ENCODE measurements around the gene TAS2R41.

The TAS2R41 gene

GRCh38 chr7:143507534-143508055 is 29.9 kb downstream of the TAS2R41 start:
- Histone ChIP-seq H3K4me1 (ENCODE audit: control insufficient read depth, low read length) (no peaks in the 10 kb centered on the region), H3K27ac (ENCODE audit: low read depth, low read length) (no peak overlapping the region), H3K36me3 (ENCODE audit: control insufficient read depth, low read length) (no peaks in the 10 kb centered on the region), H3K79me2 (ENCODE audit: control insufficient read depth, low read length) (no peaks in the 10 kb centered on the region), H3K9me3 (ENCODE audit: control insufficient read depth, insufficient read depth, low read length) (no peaks in the 10 kb centered on the region), H3K4me2 (ENCODE audit: low read length) (no peak overlapping the region), H3K27me3 (ENCODE audit: control insufficient read depth, low read length) (peaks cover 15% of the 10 kb centered on the region; the same call in 1 of the 2 replicates), H3K9me2 (replicated peaks; ENCODE audit: control insufficient read depth, low read length) (no peaks in the 10 kb centered on the region), H3K4me3 (ENCODE audit: low read length) (no peak overlapping the region), H3F3A (ENCODE audit: control insufficient read depth, insufficient read depth) (no peaks in the 10 kb centered on the region), H4K20me1 (ENCODE audit: control insufficient read depth, insufficient read depth, low read depth, low read length) (no peaks in the 10 kb centered on the region)
- TF ChIP-seq EZH2phosphoT487 (IDR thresholded peaks at IDR 0.05; ENCODE audit: borderline replicate concordance, low read length): no peak
- TF ChIP-seq, protein P1, sequence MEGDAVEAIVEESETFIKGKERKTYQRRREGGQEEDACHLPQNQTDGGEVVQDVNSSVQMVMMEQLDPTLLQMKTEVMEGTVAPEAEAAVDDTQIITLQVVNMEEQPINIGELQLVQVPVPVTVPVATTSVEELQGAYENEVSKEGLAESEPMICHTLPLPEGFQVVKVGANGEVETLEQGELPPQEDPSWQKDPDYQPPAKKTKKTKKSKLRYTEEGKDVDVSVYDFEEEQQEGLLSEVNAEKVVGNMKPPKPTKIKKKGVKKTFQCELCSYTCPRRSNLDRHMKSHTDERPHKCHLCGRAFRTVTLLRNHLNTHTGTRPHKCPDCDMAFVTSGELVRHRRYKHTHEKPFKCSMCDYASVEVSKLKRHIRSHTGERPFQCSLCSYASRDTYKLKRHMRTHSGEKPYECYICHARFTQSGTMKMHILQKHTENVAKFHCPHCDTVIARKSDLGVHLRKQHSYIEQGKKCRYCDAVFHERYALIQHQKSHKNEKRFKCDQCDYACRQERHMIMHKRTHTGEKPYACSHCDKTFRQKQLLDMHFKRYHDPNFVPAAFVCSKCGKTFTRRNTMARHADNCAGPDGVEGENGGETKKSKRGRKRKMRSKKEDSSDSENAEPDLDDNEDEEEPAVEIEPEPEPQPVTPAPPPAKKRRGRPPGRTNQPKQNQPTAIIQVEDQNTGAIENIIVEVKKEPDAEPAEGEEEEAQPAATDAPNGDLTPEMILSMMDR (IDR thresholded peaks at IDR 0.05; ENCODE audit: low read depth, low read length, poor library complexity, severe bottlenecking): no peak

DNA sequence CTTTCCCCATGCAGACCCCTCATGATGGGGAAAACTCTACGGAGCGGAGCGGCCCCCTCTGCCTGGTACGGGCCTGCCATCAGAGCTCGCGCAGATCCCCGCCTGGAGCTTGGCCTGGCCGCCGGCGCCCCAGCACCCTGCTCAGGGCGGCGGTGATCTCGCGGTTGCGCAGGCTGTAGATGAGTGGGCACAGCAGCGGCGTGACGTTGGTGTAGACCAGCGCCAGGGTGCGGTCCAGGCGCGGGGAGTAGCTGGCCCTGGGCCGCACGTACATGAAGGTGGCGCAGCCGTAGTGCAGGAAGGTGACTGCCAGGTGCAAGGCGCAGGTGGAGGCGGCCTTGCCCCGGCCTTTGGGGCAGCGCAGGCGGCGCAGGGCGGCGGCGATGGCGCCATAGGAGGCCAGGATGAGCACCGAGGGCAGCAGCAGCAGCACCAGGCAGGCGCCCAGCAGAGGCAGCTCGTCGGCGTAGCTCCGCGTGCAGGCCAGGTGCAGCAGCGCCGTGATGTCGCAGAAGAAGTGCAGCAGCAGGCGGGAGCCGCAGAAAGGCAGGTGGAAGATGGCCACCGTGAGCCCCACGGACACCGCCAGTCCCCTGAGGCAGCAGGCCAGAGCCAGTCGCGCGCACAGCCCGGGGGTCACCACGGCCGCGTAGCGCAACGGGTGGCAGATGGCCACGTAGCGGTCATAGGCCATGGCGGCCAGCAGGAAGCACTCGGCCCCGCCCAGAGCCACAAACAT is 33.4 kb downstream of the TAS2R41 start:
- H3K27me3 ChIP-seq (ENCODE audit: control insufficient read depth, low read length): peaks cover 3% of the 10 kb centered on the region; the same call in 1 of the 2 replicates
- no peak for TF ChIP-seq EZH2phosphoT487 (IDR thresholded peaks at IDR 0.05; ENCODE audit: borderline replicate concordance, low read length)
- H3K9me2 ChIP-seq (replicated peaks; ENCODE audit: control insufficient read depth, low read length): no peaks in the 10 kb centered on the region
- H3K4me1 ChIP-seq (ENCODE audit: control insufficient read depth, low read length): no peaks in the 10 kb centered on the region
- H3K4me2 ChIP-seq (ENCODE audit: low read length): no peak overlapping the region
- H3F3A ChIP-seq (ENCODE audit: control insufficient read depth, insufficient read depth): no peaks in the 10 kb centered on the region
- no peaks in the 10 kb centered on the region for H4K20me1 ChIP-seq (ENCODE audit: control insufficient read depth, insufficient read depth, low read depth, low read length)
- H3K9me3 ChIP-seq (ENCODE audit: control insufficient read depth, insufficient read depth, low read length): no peaks in the 10 kb centered on the region
- H3K36me3 ChIP-seq (ENCODE audit: control insufficient read depth, low read length): no peaks in the 10 kb centered on the region
- H3K79me2 ChIP-seq (ENCODE audit: control insufficient read depth, low read length): no peaks in the 10 kb centered on the region
- H3K27ac ChIP-seq (ENCODE audit: low read depth, low read length): no peak overlapping the region
- H3K4me3 ChIP-seq (ENCODE audit: low read length): no peak overlapping the region

GRCh38 chr7:143511593-143512047 is 33.9 kb downstream of the TAS2R41 start:
- Histone ChIP-seq H4K20me1 (ENCODE audit: control insufficient read depth, insufficient read depth, low read depth, low read length) (no peaks in the 10 kb centered on the region), H3K4me2 (ENCODE audit: low read length) (no peak overlapping the region), H3F3A (ENCODE audit: control insufficient read depth, insufficient read depth) (no peaks in the 10 kb centered on the region), H3K4me1 (ENCODE audit: control insufficient read depth, low read length) (no peaks in the 10 kb centered on the region), H3K36me3 (ENCODE audit: control insufficient read depth, low read length) (no peaks in the 10 kb centered on the region), H3K27me3 (ENCODE audit: control insufficient read depth, low read length) (peaks cover 3% of the 10 kb centered on the region; the same call in 1 of the 2 replicates), H3K9me2 (replicated peaks; ENCODE audit: control insufficient read depth, low read length) (no peaks in the 10 kb centered on the region), H3K9me3 (ENCODE audit: control insufficient read depth, insufficient read depth, low read length) (no peaks in the 10 kb centered on the region), H3K79me2 (ENCODE audit: control insufficient read depth, low read length) (no peaks in the 10 kb centered on the region), H3K27ac (ENCODE audit: low read depth, low read length) (no peak overlapping the region), H3K4me3 (ENCODE audit: low read length) (no peak overlapping the region)
- TF ChIP-seq EZH2phosphoT487 (IDR thresholded peaks at IDR 0.05; ENCODE audit: borderline replicate concordance, low read length): no peak
- TF ChIP-seq, protein P1 (IDR thresholded peaks at IDR 0.05; ENCODE audit: low read depth, low read length, poor library complexity, severe bottlenecking): no peak
